HepG2 (cell line): ENCODE measurements around the gene BCLAF1. TPM values are rescaled to one million over a fixed set of nuclear protein-coding genes. Genes with fewer than 3 reads are reported as not detected.

Experiments used
- BCL6 ChIP-seq: IDR thresholded peaks from 2 replicates; pipeline ENCODE4 v1.6.1; 2016; ENCODE audit warnings: missing genetic modification reagents, missing compliant biosample characterization
- E2F1 ChIP-seq: sonication (generic); formaldehyde crosslinking; IDR thresholded peaks from 2 replicates; pipeline ENCODE4 v1.5.0; 2020; ENCODE audit warnings: missing genetic modification reagents
- HNRNPK ChIP-seq: fragments of 200-400 bp; formaldehyde crosslinking; IDR thresholded peaks from 2 replicates; pipeline ENCODE4 v1.6.1; 2018; ENCODE audit warnings: low read length, low read depth, moderate library complexity, mild to moderate bottlenecking; ENCODE audit not compliant: poor library complexity, severe bottlenecking
- HOXD1 ChIP-seq: sonication (generic); formaldehyde crosslinking; IDR thresholded peaks from 2 replicates; pipeline ENCODE4 v1.5.0; 2020; ENCODE audit warnings: missing genetic modification reagents
- LRRFIP1 ChIP-seq: sonication (generic); formaldehyde crosslinking; conservative IDR thresholded peaks from 2 replicates; pipeline ENCODE4 v1.4.0; 2020; ENCODE audit warnings: missing genetic modification reagents
- MTA1 ChIP-seq: sonication (generic); formaldehyde crosslinking; IDR thresholded peaks from 2 replicates; pipeline ENCODE4 v1.4.0; 2020; ENCODE audit warnings: missing genetic modification reagents, mild to moderate bottlenecking, borderline replicate concordance
- NPAS2 ChIP-seq: sonication (generic); formaldehyde crosslinking; IDR thresholded peaks from 2 replicates; pipeline ENCODE4 v1.8.0; 2022; ENCODE audit warnings: mild to moderate bottlenecking, missing genetic modification reagents, borderline replicate concordance
- SMAD1 ChIP-seq: sonication (generic); formaldehyde crosslinking; IDR thresholded peaks from 2 replicates; pipeline ENCODE4 v1.4.0; 2020; ENCODE audit warnings: missing genetic modification reagents, low read depth, mild to moderate bottlenecking, borderline replicate concordance
- SRY ChIP-seq: sonication (generic); formaldehyde crosslinking; IDR thresholded peaks from 2 replicates; pipeline ENCODE4 v1.8.0; 2022; ENCODE audit warnings: mild to moderate bottlenecking, missing genetic modification reagents
- U2AF2 ChIP-seq: fragments of 200-400 bp; formaldehyde crosslinking; IDR thresholded peaks from 2 replicates; pipeline ENCODE4 v1.6.1; 2017; ENCODE audit warnings: low read depth, mild to moderate bottlenecking, low read length
- ZBTB7B ChIP-seq: sonication (generic); formaldehyde crosslinking; IDR thresholded peaks from 2 replicates; pipeline ENCODE4 v1.4.0; 2020; ENCODE audit warnings: missing genetic modification reagents
- ZFP90 ChIP-seq: sonication (generic); formaldehyde crosslinking; IDR thresholded peaks from 2 replicates; pipeline ENCODE4 v1.8.0; 2022; ENCODE audit warnings: missing genetic modification reagents, mild to moderate bottlenecking, inconsistent platforms, borderline replicate concordance
- ZNF143 ChIP-seq: sonication (generic); formaldehyde crosslinking; IDR thresholded peaks from 2 replicates; pipeline ENCODE4 v1.4.0; 2020; ENCODE audit warnings: missing genetic modification reagents
- ZNF407 ChIP-seq: sonication (generic); formaldehyde crosslinking; IDR thresholded peaks from one replicate; pipeline ENCODE4 v1.5.1; 2020; ENCODE audit warnings: mild to moderate bottlenecking, missing genetic modification reagents; ENCODE audit errors: not compliant biosample characterization
- ZNF710 ChIP-seq: sonication (generic); formaldehyde crosslinking; IDR thresholded peaks from 2 replicates; pipeline ENCODE4 v1.5.0; 2020; ENCODE audit warnings: mild to moderate bottlenecking, missing genetic modification reagents, borderline replicate concordance
- ZNF749 ChIP-seq: sonication (generic); formaldehyde crosslinking; IDR thresholded peaks from 2 replicates; pipeline ENCODE4 v1.8.0; 2022; ENCODE audit warnings: mild to moderate bottlenecking, missing genetic modification reagents, moderate library complexity, borderline replicate concordance
- ZNF777 ChIP-seq: sonication (generic); formaldehyde crosslinking; IDR thresholded peaks from 2 replicates; pipeline ENCODE4 v1.4.0; 2020; ENCODE audit warnings: missing genetic modification reagents
- polyA plus RNA-seq, 8 experiments: library from polyadenylated mRNA; depleted of rRNA in 3 of 8; stranded (reverse) in 7 of 8; unstranded in 1 of 8; fragments of >200 nt; fragmentation: Illumina TruSeq in 4 of 8; extraction: Trizol in 4 of 8; gene quantifications; 2 replicates each; pipeline versions ENCODE4 v1.2.1 to v1.2.3, GENCODE V29; 2011 to 2016; ENCODE audit warnings: low read depth in 4 of 8, missing spikeins in 1 of 8, mixed read lengths in 1 of 8; ENCODE audit not compliant: insufficient read depth in 1 of 8
- total RNA-seq, 5 experiments: library from RNA; depleted of rRNA; stranded (reverse); fragments of >200 nt; fragmentation: Illumina TruSeq; extraction: Trizol; gene quantifications; 2 replicates each; pipeline ENCODE4 v1.2.3, GENCODE V29; 2016; ENCODE audit warnings: low read depth in 1 of 5

Gene BCLAF1
- total and polyA plus RNA-seq, 2 of the 13 experiments (the other 11 are each of a cell fraction or from before 2014, with no cell fraction given) = 55.3 to 292 TPM

- no peak for TF ChIP-seq BCL6 (CRISPR knock-in tag)
- TF ChIP-seq LRRFIP1 = no peak
- no peak for TF ChIP-seq U2AF2
- 0 out of 2 replicates have a peak, but pooled peaks have one; percentile 35 for TF ChIP-seq HOXD1 (CRISPR knock-in tag)
- TF ChIP-seq NPAS2 (CRISPR knock-in tag) = no peak
- TF ChIP-seq E2F1 (CRISPR knock-in tag) = no peak; the same call in 1 of the 2 replicates
- no peak for TF ChIP-seq ZBTB7B
- TF ChIP-seq ZFP90 (CRISPR knock-in tag) = peak; percentile 88
- no peak for TF ChIP-seq MTA1 (CRISPR knock-in tag)
- no peak for TF ChIP-seq HNRNPK
- no peak for TF ChIP-seq SRY (CRISPR knock-in tag)
- TF ChIP-seq ZNF749 (CRISPR knock-in tag) = peak; percentile 71
- TF ChIP-seq ZNF777 (CRISPR knock-in tag) = 0 out of 2 replicates have a peak, but pooled peaks have one; percentile 18
- no peak for TF ChIP-seq ZNF407 (CRISPR knock-in tag)
- no peak for TF ChIP-seq ZNF143 (CRISPR knock-in tag)
- TF ChIP-seq ZNF710 (CRISPR knock-in tag) = 0 out of 2 replicates have a peak, but pooled peaks have one; percentile 28
- TF ChIP-seq SMAD1 (CRISPR knock-in tag) = no peak; the same call in 1 of the 2 replicates
These were observed 393 bp downstream of the BCLAF1 start (continued) for GRCh38 chr6:136289327-136289578.
